ENCODE measurements around the gene RABGAP1L. TPM values are rescaled to one million over a fixed set of nuclear protein-coding genes. Genes with fewer than 3 reads are reported as not detected.

The RABGAP1L gene
- total RNA-seq, 1 donor from 2014 or later, result 145 TPM

GRCh38 chr1:174939775-174940545 is 780.6 kb downstream of the RABGAP1L start:
- no peak for DNase-seq

GRCh38 chr1:174940646-174941175 is 781.4 kb downstream of the RABGAP1L start:
- DNase-seq, result peak; percentile 11

GRCh38 chr1:174942547-174943255 is 783.4 kb downstream of the RABGAP1L start:
- no peak for DNase-seq

- no peak for DNase-seq
Observed at GRCh38 chr1:174946031-174946430, 786.7 kb downstream of the RABGAP1L start.

- DNase-seq, result no peak
Observed at GRCh38 chr1:174949061-174949460, 789.7 kb downstream of the RABGAP1L start.

GRCh38 chr1:174949645-174950044 is 790.3 kb downstream of the RABGAP1L start:
- DNase-seq, result no peak

GRCh38 chr1:174953285-174954072 is 794.2 kb downstream of the RABGAP1L start:
- no peak for DNase-seq

- DNase-seq, result no peak
Observed at GRCh38 chr1:174954073-174954460, 794.7 kb downstream of the RABGAP1L start.

- no peak for DNase-seq
Observed at GRCh38 chr1:174954671-174955669, 795.6 kb downstream of the RABGAP1L start.

GRCh38 chr1:174956086-174956485 is 796.8 kb downstream of the RABGAP1L start:
- DNase-seq, result no peak

GRCh38 chr1:174956976-174957375 is 797.7 kb downstream of the RABGAP1L start:
- no peak for DNase-seq

GRCh38 chr1:174957829-174958228 is 798.5 kb downstream of the RABGAP1L start:
- DNase-seq, result no peak

GRCh38 chr1:174958396-174958795 is 799.1 kb downstream of the RABGAP1L start:
- DNase-seq, result no peak

GRCh38 chr1:174960362-174960761 is 801.0 kb downstream of the RABGAP1L start:
- DNase-seq, result no peak

- no peak for DNase-seq
Observed at GRCh38 chr1:174963529-174964125, 804.3 kb downstream of the RABGAP1L start.

- no peak for DNase-seq
Observed at GRCh38 chr1:174964261-174964971, 805.1 kb downstream of the RABGAP1L start.

GRCh38 chr1:174964972-174965361 is 805.6 kb downstream of the RABGAP1L start:
- no peak for DNase-seq

- DNase-seq, result peak; percentile 8
Observed at GRCh38 chr1:174965362-174966007, 806.2 kb downstream of the RABGAP1L start.

GRCh38 chr1:174966008-174966572 is 806.8 kb downstream of the RABGAP1L start:
- DNase-seq, result no peak

All from occipital lobe (tissue), 2 donors.